Caco-2 (cell line): ENCODE measurements around the gene ZSCAN30. TPM values are rescaled to one million over a fixed set of nuclear protein-coding genes. Genes with fewer than 3 reads are reported as not detected.

Experiments
- BruUV-seq: library from RNA; stranded (reverse); fragments of 400-500 nt; replicated peaks from 2 replicates; lab custom pipeline; 2021; lab: Mats Ljungman, UMichigan
- CTCF ChIA-PET: fragments of 300-600 bp; sonication (Branson Sonifier 250); formaldehyde crosslinking; loops from one replicate; lab custom pipeline; 2022; ENCODE audit warnings: antibody characterized with exemption; lab: Charles Lee
- POLR2A ChIA-PET: fragments of 300-600 bp; sonication (Branson Sonifier 250); formaldehyde crosslinking; loops from one replicate; lab custom pipeline; 2022; ENCODE audit warnings: antibody characterized with exemption; lab: Charles Lee
- DNase-seq, 2 experiments: peaks; one replicate each; pipeline versions ENCODE4 v3.0.0 to v3.0.0-alpha.2; 2020 to 2022
- H3K27me3 ChIP-seq: replicated peaks from 2 replicates; pipeline ENCODE4 v1.6.0; 2011; ENCODE audit warnings: low read length; ENCODE audit not compliant: control insufficient read depth, insufficient read depth
- H3K36me3 ChIP-seq: 2 replicates; pipeline ENCODE4 v1.5.1; 2011; ENCODE audit warnings: low read length; ENCODE audit not compliant: control insufficient read depth, insufficient read depth
- H3K4me1 ChIP-seq: fragments of 250-450 bp; sonication (Bioruptor Pico); 2 replicates; pipeline ENCODE4 v1.5.1; 2020; ENCODE audit warnings: mild to moderate bottlenecking
- H3K4me3 ChIP-seq: 2 replicates; pipeline ENCODE4 v1.5.1; 2011; ENCODE audit warnings: low read depth, mild to moderate bottlenecking, control low read depth, low read length
- H3K9me3 ChIP-seq: fragments of 250-450 bp; sonication (Bioruptor Pico); 2 replicates; pipeline ENCODE4 v1.5.1; 2020; ENCODE audit warnings: mild to moderate bottlenecking, moderate library complexity
- H3K27ac Mint-ChIP-seq: one replicate; pipeline ENCODE4 v1.8.0; 2022; ENCODE audit warnings: mixed read lengths; ENCODE audit not compliant: unreplicated experiment
- H3K27me3 Mint-ChIP-seq: one replicate; pipeline ENCODE4 v1.8.0; 2022; ENCODE audit warnings: mixed read lengths; ENCODE audit not compliant: insufficient read depth, unreplicated experiment
- H3K36me3 Mint-ChIP-seq: one replicate; pipeline ENCODE4 v1.8.0; 2022; ENCODE audit warnings: mild to moderate bottlenecking, mixed read lengths; ENCODE audit not compliant: insufficient read depth, unreplicated experiment
- H3K4me1 Mint-ChIP-seq: one replicate; pipeline ENCODE4 v1.8.0; 2022; ENCODE audit warnings: low read depth, mixed read lengths; ENCODE audit not compliant: unreplicated experiment
- H3K4me3 Mint-ChIP-seq: one replicate; pipeline ENCODE4 v1.8.0; 2022; ENCODE audit warnings: mild to moderate bottlenecking, moderate library complexity, mixed read lengths; ENCODE audit not compliant: unreplicated experiment
- H3K9me3 Mint-ChIP-seq: one replicate; pipeline ENCODE4 v1.8.0; 2022; ENCODE audit warnings: mixed read lengths; ENCODE audit not compliant: unreplicated experiment
- CTCF ChIP-seq, 2 experiments: fragments of 200-600 bp in 1 of 2; IDR thresholded peaks; 1 replicate in 1 of 2; 2 replicates in 1 of 2; pipeline versions ENCODE4 v1.5.1 to v1.8.0; 2011 to 2022; ENCODE audit warnings: antibody characterized with exemption in 1 of 2, control low read depth in 1 of 2, inconsistent platforms in 1 of 2, low read depth in 1 of 2, low read length in 1 of 2, mild to moderate bottlenecking in 1 of 2, moderate library complexity in 1 of 2; ENCODE audit not compliant: insufficient read depth in 1 of 2, severe bottlenecking in 1 of 2, unreplicated experiment in 1 of 2
- intact Hi-C: fragments of 100-400 bp; cut with micrococcal nuclease; formaldehyde crosslinking; loops from one replicate; pipeline ENCODE4 v1.10.0; 2022; ENCODE audit not compliant: unreplicated experiment
- total RNA-seq: library from RNA; stranded (reverse); gene quantifications from 2 replicates; pipeline ENCODE4 v1.2.3, GENCODE V29; 2022

Gene ZSCAN30
- total RNA-seq, 1 experiment from 2014 or later: 14.1 TPM

GRCh38 chr18:35240664-35241447 lies 49.2 kb downstream of the ZSCAN30 start, which contains the start of gene ZNF397:
Gene ZNF397 (plus strand): TSS chr18:35241034. CDS start chr18:35242471, 1,437 bp downstream.
- no TSS peak for BruUV-seq
- intact Hi-C loops: loop anchor here (1.0 to 2.0 kb wide), 3 partner anchors 26 to 104 kb away; partner anchors contain the start of genes ZNF24 and ZSCAN30
- CTCF ChIA-PET: interaction anchor here (1.1 kb wide), 1 partner anchor 9 kb away, joined by 3 read pairs; no protein-coding TSS in a partner anchor

DNA sequence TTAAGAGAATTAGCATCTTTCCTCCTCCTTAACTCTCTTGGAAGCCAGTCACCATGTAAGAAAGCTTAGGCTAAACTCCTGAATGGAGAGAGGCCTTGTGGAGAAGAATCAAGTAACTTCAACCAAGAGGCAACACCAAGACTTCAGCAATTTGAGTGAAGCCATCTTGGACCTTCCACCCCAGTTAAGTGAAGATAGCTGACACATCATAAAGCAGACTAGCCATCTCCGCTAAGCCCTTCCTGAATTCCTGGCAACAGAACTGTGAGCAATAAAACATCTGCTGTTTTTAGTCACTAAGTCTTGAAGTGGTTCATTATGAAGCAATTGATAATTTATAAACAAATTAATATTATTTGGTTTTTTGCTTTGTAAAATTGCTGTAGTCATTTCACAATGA lies 50.7 kb downstream of the ZSCAN30 start:
- H3K4me1 Mint-ChIP-seq: no peaks in the 10 kb centered on the region
- intact Hi-C loops: no loop called here
- H3K27ac Mint-ChIP-seq: no peak overlapping the region
- no peaks in the 10 kb centered on the region for H3K9me3 ChIP-seq
- H3K27me3 ChIP-seq: no peaks in the 10 kb centered on the region
- no peaks in the 10 kb centered on the region for H3K36me3 Mint-ChIP-seq
- CTCF ChIA-PET: no interaction called here
- no peak for DNase-seq
- H3K27me3 Mint-ChIP-seq: no peaks in the 10 kb centered on the region
- POLR2A ChIA-PET: no interaction called here
- no peak overlapping the region for H3K4me3 ChIP-seq
- H3K4me1 ChIP-seq: no peaks in the 10 kb centered on the region
- H3K4me3 Mint-ChIP-seq: no peak overlapping the region
- no peaks in the 10 kb centered on the region for H3K9me3 Mint-ChIP-seq
- no peak for TF ChIP-seq CTCF (IDR thresholded peaks at IDR 0.05; ENCODE audit: insufficient read depth in 1 of 2, low read depth in 1 of 2, low read length in 1 of 2, severe bottlenecking in 1 of 2, unreplicated experiment in 1 of 2)
- H3K36me3 ChIP-seq: no peaks in the 10 kb centered on the region
- no TSS peak for BruUV-seq

More at GRCh38 chr18:35240664-35241447, 49.2 kb downstream of the ZSCAN30 start, which contains the start of gene ZNF397:
- H3K4me3 Mint-ChIP-seq: peak within 1 kb of the TSS; percentile 80
- no peaks in the 10 kb centered on the region for H3K27me3 Mint-ChIP-seq
- Histone ChIP-seq H3K4me3 (peak within 1 kb of the TSS; percentile 68), H3K36me3 (no peaks in the 10 kb centered on the region), H3K9me3 (no peaks in the 10 kb centered on the region), H3K27me3 (no peaks in the 10 kb centered on the region), H3K4me1 (no peaks in the 10 kb centered on the region)
- no peaks in the 10 kb centered on the region for H3K4me1 Mint-ChIP-seq
- H3K36me3 Mint-ChIP-seq: peaks cover 7% of the 10 kb centered on the region
- no peak for TF ChIP-seq CTCF (IDR thresholded peaks at IDR 0.05; ENCODE audit: insufficient read depth in 1 of 2, low read depth in 1 of 2, low read length in 1 of 2, severe bottlenecking in 1 of 2, unreplicated experiment in 1 of 2)
- POLR2A ChIA-PET: interaction anchor here (1.0 to 1.5 kb wide), 2 partner anchors 27 to 49 kb away, joined by 3 to 6 read pairs; partner anchors contain the start of gene ZSCAN30
- DNase-seq: peak; percentile 92 to 94
- H3K27ac Mint-ChIP-seq: peak within 1 kb of the TSS; percentile 94
- H3K9me3 Mint-ChIP-seq: no peaks in the 10 kb centered on the region

DNA sequence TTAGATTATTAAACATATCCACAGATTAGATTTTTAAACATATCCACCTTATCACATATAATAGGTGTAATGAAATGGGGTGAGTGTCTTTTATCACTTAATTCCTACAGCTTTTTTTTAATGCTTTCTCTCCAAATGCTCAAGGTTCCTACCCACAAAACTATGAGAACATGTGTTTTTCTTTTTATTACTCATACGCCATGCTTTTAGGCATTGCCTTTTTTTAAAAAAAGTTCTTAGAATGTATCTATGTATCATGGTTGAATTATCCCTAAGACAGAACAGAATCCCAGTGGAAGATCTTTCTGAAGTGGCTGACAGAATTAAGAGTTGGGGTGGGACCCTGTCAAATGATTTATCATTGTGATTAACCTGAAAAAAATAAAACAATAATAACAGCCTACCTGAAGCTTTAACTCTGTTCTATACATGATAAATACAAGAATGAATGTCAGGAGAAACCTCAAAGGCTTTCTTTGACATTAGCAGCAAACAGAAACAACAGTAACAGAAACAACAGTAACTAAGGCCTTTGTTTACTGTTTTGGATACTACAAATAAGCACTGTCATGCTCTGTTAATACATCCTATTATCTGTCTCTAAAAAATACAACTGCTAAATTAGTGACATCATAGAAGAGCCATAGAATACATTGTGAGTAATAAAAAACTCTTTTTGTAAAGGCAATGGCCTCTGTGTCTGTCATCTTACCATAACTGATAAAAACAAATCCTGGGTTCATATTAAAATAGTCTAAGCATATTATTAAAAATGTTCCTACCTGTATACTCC lies 53.3 kb downstream of the ZSCAN30 start:
- H3K9me3 ChIP-seq: no peaks in the 10 kb centered on the region

More for the DNA sequence above, 53.3 kb downstream of the ZSCAN30 start:
- no TSS peak for BruUV-seq
- POLR2A ChIA-PET: no interaction called here
- H3K36me3 ChIP-seq: no peaks in the 10 kb centered on the region
- H3K27ac Mint-ChIP-seq: no peak overlapping the region
- no peak overlapping the region for H3K4me3 Mint-ChIP-seq
- no peak for DNase-seq
- CTCF ChIA-PET: no interaction called here
- H3K4me1 ChIP-seq: no peaks in the 10 kb centered on the region
- intact Hi-C loops: no loop called here
- H3K27me3 ChIP-seq: no peaks in the 10 kb centered on the region
- H3K27me3 Mint-ChIP-seq: peaks cover 2% of the 10 kb centered on the region
- TF ChIP-seq CTCF (IDR thresholded peaks at IDR 0.05; ENCODE audit: insufficient read depth in 1 of 2, low read depth in 1 of 2, low read length in 1 of 2, severe bottlenecking in 1 of 2, unreplicated experiment in 1 of 2): no peak
- H3K9me3 Mint-ChIP-seq: no peaks in the 10 kb centered on the region
- H3K4me1 Mint-ChIP-seq: no peaks in the 10 kb centered on the region
- H3K36me3 Mint-ChIP-seq: no peaks in the 10 kb centered on the region
- no peak overlapping the region for H3K4me3 ChIP-seq
